ENCODE results near the gene COL28A1.

The COL28A1 gene

GRCh38 chr7:7527047-7527446 lies 8.6 kb downstream of the COL28A1 start:
- H3K4me2 ChIP-seq (ENCODE audit: low read depth, low read length, poor library complexity, severe bottlenecking), result no peak overlapping the region
- no peaks in the 10 kb centered on the region for H3K9me3 ChIP-seq (ENCODE audit: insufficient read depth, low read depth, low read length)
- H3F3A ChIP-seq (ENCODE audit: low read depth), result no peaks in the 10 kb centered on the region
- no peaks in the 10 kb centered on the region for H3K4me1 ChIP-seq (ENCODE audit: insufficient read depth, low read length, poor library complexity, severe bottlenecking)
- H3K9ac ChIP-seq (ENCODE audit: low read depth, low read length, poor library complexity, severe bottlenecking), result no peak overlapping the region
- no peaks in the 10 kb centered on the region for H3K36me3 ChIP-seq (ENCODE audit: insufficient read depth, low read length)
- TF ChIP-seq EZH2phosphoT487 (IDR thresholded peaks at IDR 0.05; ENCODE audit: borderline replicate concordance), result no peak
- TF ChIP-seq CTCF (conservative IDR thresholded peaks at IDR 0.05; ENCODE audit: low read length), result no peak
- H3K4me3 ChIP-seq (ENCODE audit: low read length, poor library complexity, severe bottlenecking), result no peak overlapping the region
- H4K20me1 ChIP-seq (ENCODE audit: insufficient read depth, low read length, poor library complexity, severe bottlenecking), result no peaks in the 10 kb centered on the region
- no peaks in the 10 kb centered on the region for H3K79me2 ChIP-seq (ENCODE audit: insufficient read depth, low read length)
- no peaks in the 10 kb centered on the region for H3K27me3 ChIP-seq (ENCODE audit: insufficient read depth, low read length, poor library complexity, severe bottlenecking)
- no peak overlapping the region for H2AFZ ChIP-seq (ENCODE audit: low read length)
- H3K9me2 ChIP-seq (replicated peaks; ENCODE audit: low read depth, low read length), result no peaks in the 10 kb centered on the region

- Histone ChIP-seq H3K79me2 (ENCODE audit: insufficient read depth, low read length) (no peaks in the 10 kb centered on the region), H3K4me1 (ENCODE audit: insufficient read depth, low read length, poor library complexity, severe bottlenecking) (peaks cover 9% of the 10 kb centered on the region), H3K4me2 (ENCODE audit: low read depth, low read length, poor library complexity, severe bottlenecking) (no peak overlapping the region), H4K20me1 (ENCODE audit: insufficient read depth, low read length, poor library complexity, severe bottlenecking) (no peaks in the 10 kb centered on the region), H3K9ac (ENCODE audit: low read depth, low read length, poor library complexity, severe bottlenecking) (no peak overlapping the region), H3F3A (ENCODE audit: low read depth) (no peaks in the 10 kb centered on the region), H3K9me2 (replicated peaks; ENCODE audit: low read depth, low read length) (no peaks in the 10 kb centered on the region), H3K36me3 (ENCODE audit: insufficient read depth, low read length) (no peaks in the 10 kb centered on the region), H3K9me3 (ENCODE audit: insufficient read depth, low read depth, low read length) (no peaks in the 10 kb centered on the region), H2AFZ (ENCODE audit: low read length) (no peak overlapping the region), H3K27me3 (ENCODE audit: insufficient read depth, low read length, poor library complexity, severe bottlenecking) (no peaks in the 10 kb centered on the region), H3K4me3 (ENCODE audit: low read length, poor library complexity, severe bottlenecking) (no peak overlapping the region)
- TF ChIP-seq CTCF (conservative IDR thresholded peaks at IDR 0.05; ENCODE audit: low read length) (no peak), EZH2phosphoT487 (IDR thresholded peaks at IDR 0.05; ENCODE audit: borderline replicate concordance) (no peak)
These were observed 9.7 kb downstream of the COL28A1 start for GRCh38 chr7:7526006-7526405.

GRCh38 chr7:7524121-7524520 lies 11.6 kb downstream of the COL28A1 start:
- no peaks in the 10 kb centered on the region for H3K9me3 ChIP-seq (ENCODE audit: insufficient read depth, low read depth, low read length)
- H4K20me1 ChIP-seq (ENCODE audit: insufficient read depth, low read length, poor library complexity, severe bottlenecking), result no peaks in the 10 kb centered on the region
- TF ChIP-seq EZH2phosphoT487 (IDR thresholded peaks at IDR 0.05; ENCODE audit: borderline replicate concordance) (no peak), CTCF (conservative IDR thresholded peaks at IDR 0.05; ENCODE audit: low read length) (no peak)
- H3K4me1 ChIP-seq (ENCODE audit: insufficient read depth, low read length, poor library complexity, severe bottlenecking), result peaks cover 10% of the 10 kb centered on the region
- H3K4me3 ChIP-seq (ENCODE audit: low read length, poor library complexity, severe bottlenecking), result no peak overlapping the region
- H3K9me2 ChIP-seq (replicated peaks; ENCODE audit: low read depth, low read length), result no peaks in the 10 kb centered on the region
- no peak overlapping the region for H3K4me2 ChIP-seq (ENCODE audit: low read depth, low read length, poor library complexity, severe bottlenecking)
- no peaks in the 10 kb centered on the region for H3K27me3 ChIP-seq (ENCODE audit: insufficient read depth, low read length, poor library complexity, severe bottlenecking)
- H3K9ac ChIP-seq (ENCODE audit: low read depth, low read length, poor library complexity, severe bottlenecking), result no peak overlapping the region
- H3K36me3 ChIP-seq (ENCODE audit: insufficient read depth, low read length), result no peaks in the 10 kb centered on the region
- no peaks in the 10 kb centered on the region for H3K79me2 ChIP-seq (ENCODE audit: insufficient read depth, low read length)
- H2AFZ ChIP-seq (ENCODE audit: low read length), result no peak overlapping the region
- H3F3A ChIP-seq (ENCODE audit: low read depth), result no peaks in the 10 kb centered on the region
